ENCODE data around the gene CORO2B.
"Not testable (repeated sequence)": the region's sequence is repeated elsewhere in the genome, so short reads cannot be mapped to it uniquely, and the experiment has no call there.

CORO2B gene

GRCh38 chr15:68739390-68740080 lies 160.7 kb downstream of the CORO2B start:
- no peak for DNase-seq

DNA sequence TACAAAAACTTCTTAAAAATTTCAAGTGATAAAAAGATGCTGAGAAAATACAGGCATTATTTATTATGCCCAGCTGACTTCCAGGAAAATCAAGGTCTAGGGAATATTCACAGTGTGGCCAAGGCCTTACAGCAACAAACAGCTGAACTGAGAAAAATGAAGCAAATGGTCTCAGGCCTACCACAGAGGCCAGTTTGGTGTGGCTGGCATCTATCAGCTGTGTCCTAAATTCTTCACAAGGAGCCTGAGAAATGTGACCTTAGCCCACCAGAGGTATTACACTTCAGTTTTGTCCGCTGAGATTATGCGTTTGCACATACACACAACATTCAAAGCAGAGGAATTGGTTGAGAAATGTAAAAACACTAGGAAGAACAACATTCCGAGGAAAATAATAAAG lies 164.5 kb downstream of the CORO2B start:
- no peak for DNase-seq

DNA sequence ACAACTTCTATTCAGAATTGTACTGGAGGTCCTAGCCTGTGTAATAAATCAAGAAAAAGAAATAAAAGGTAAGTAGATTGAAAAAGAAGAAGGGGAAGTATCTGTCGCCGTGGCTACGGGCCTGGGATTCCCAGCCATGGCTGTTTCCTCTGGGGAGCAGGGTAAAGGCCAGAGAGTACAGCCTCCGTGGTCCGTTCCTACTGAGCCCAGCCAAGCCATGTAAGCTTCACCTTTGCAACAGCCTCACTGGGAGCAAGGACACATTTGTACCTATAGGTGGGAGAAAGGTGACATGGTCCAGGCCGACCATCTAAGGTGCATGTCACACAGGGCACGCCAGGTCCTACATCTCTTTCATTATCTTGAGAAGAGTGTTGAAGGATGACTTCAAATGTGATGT lies 170.6 kb downstream of the CORO2B start:
- DNase-seq: no peak

- no peak for DNase-seq
Observed at GRCh38 chr15:68749793-68750192, 171.0 kb downstream of the CORO2B start.

DNA sequence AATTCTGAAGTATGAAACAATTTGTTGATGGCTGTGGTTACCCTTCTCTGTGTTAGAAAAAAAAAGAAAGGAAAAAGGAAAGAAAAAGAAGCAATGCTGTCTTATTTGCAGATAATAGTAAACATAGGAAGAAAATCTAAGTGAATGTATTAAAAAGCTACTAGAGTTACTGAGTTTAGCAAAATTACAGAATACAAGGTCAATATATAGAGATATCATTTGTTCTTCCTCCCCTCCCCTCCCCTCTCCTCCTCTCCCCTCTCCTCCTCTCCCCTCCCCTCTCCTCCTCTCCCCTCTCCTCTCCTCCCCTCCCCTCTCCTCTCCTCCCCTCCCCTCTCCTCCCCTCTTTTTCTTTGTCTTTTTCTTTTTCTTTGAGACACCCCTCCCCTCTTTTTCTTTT lies 172.8 kb downstream of the CORO2B start:
- DNase-seq: no peak

DNA sequence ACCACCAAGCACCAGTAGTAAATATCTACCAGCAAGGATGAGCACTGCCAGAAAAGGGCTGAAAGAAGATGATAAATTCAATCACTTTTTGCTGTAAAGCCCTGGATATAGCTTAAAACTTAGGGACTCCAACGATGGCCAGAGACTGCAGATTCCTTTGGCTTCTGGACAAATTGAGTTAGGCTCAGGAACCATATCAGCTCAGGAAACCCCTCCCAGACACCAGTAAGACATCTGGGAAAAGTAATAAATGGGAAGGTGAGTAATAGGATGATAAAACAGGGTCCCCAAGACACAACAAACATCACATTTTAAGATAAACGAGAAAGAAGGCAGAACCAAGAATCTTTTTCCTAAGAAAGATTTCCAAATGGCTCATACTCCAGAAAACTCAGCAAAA lies 176.9 kb downstream of the CORO2B start:
- DNase-seq: no peak

- not testable (repeated sequence) for DNase-seq
Observed at GRCh38 chr15:68759982-68760579, 181.3 kb downstream of the CORO2B start.

DNA sequence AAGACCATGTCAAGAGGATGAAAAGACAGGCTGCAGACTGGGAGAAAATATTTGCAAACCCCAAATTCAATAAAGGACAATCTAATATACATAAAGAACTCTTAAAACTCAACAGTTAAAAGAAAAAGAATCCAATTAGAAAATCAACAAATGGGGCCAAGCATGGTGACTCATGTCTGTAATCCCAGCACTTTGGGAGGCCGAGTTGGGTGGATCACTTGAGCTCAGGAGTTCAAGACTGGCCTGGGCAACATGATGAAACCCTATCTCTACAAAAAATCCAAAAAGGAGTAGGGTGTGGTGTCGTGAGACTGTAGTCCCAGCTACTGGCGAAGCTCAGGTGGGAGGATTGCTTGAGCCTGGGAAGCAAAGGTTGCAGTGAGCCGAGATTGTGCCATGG lies 184.3 kb downstream of the CORO2B start:
- no peak for DNase-seq

DNA sequence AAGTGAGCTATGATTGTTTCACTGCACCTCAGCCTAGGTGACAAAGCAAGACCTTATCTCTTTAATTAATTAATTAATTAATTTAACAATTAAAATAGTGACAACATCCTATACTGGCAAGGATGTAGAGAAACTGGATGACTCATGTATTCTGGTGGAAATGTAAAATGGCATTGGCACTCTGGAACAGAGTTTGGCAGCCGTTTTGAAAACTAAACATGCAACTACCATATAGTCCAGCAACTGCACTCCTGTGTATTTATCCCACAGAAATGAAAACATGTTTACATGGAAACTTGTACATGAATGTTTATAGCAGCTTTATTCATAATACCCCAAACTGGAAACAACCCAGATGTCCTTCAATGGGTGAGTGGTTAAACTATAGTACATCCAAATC lies 185.3 kb downstream of the CORO2B start:
- DNase-seq: no peak

DNA sequence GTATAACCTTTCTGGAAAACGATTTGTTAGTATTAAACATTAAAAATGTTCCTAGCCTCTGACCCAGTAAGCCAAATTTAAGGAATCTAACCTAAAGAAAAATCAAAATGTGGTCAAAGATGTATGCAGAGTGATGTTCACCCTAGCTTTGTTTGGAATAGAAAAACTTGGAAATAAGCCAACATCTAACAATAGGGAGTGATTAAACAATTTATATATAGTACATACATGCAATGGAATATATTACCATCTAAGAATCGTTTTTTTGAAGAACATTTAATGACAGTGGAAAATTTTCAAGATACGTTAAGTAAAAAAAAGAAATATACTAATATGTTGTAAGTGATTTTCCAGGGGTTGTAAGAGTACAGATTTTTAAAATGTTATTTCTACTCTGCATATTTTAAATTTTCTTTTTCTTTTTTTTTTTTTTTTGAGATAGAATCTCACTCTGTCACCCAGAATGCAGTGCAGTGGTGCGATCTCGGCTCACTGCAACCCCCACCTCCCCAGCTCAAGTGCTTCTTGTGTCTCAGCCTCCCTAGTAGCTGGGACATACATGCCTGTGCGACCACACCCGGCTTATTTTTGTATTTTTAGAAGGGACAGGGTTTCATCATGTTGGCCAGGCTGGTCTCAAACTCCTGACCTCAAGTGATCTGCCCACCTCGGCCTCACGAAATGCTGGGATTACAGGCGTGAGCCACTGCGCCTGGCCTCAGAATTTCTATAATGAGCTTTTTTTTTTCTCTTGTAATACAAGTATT lies 187.0 kb downstream of the CORO2B start:
- no peak for DNase-seq

- DNase-seq: no peak
Observed at GRCh38 chr15:68767833-68768232, 189.0 kb downstream of the CORO2B start.

DNA sequence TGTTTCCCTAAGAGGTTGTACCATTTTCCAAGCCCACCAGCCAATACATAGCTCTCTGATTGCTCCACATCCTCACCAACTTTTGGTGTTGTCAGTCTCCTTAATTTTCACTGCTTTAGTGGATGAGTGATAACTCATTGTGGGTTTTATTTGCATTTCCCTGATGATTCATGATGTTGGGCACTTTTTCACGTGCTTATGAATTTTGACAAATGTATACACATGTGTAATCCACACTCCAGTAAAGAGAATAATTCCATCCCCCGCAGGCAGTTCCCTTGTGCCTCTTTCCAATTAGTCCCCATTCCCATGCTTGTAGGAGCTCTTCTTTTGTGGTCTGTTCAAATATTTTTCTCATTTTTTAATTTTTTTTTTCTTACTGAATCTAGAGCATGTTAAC lies 189.5 kb downstream of the CORO2B start:
- DNase-seq: peak; percentile 80

DNA sequence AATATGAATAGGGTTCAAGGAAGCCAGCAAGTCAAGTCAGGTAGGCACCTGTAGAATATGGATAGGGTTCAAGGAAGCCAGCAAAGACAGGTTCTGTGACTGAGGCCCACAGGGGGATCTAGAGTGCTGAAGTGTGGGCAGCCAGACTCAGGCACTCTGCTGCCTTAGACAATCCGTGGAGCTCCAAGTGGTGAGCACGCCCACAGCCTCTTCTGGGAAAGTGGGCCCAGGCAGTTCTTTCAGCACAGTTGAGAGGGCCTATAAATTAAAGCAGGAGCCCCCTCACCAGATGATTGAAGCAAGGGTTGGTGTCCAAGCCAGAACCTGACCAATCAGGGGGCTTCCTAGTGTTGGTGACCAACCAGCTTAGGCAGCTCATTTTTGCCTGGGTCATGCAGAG lies 190.9 kb downstream of the CORO2B start:
- no peak for DNase-seq

- DNase-seq: no peak
Observed at GRCh38 chr15:68770216-68770615, 191.4 kb downstream of the CORO2B start.

DNA sequence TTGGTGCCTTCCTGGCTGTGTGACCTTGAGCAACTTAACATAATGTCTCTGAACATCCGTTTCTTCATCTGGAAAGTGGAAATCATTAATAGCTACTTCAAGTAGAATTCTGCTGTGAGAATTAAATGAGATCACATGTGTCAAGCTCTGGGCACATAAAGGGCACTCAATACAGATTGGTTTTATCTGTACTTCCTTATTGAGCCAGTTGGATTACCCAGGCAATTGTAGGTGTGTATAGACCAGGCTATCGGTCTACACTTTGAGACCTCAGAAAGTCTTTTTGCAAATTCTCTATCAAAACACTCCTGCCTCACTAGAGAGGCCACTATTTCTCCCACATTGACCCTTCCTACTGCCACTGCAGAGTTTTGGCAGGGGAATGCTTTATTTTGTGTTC lies 194.2 kb downstream of the CORO2B start:
- no peak for DNase-seq

DNA sequence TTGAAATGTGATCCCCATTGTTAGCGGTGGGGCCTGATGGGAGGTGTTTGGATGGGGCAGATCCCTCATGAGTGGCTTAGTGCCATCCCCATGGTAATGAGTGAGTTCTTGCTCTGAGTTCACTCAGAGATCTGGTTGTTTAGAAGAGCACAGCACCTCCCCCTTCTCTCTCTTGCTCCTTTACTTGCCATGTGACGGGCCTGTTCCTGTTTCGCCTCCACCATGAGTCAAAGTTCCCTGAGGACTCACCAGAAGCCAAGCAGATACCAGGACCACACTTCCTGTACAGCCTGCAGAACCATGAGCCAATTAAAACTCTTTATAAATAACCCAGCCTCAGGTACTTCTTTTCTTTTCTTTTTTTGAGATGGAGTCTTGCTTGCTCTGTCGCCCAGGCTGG lies 195.3 kb downstream of the CORO2B start:
- DNase-seq: no peak

DNA sequence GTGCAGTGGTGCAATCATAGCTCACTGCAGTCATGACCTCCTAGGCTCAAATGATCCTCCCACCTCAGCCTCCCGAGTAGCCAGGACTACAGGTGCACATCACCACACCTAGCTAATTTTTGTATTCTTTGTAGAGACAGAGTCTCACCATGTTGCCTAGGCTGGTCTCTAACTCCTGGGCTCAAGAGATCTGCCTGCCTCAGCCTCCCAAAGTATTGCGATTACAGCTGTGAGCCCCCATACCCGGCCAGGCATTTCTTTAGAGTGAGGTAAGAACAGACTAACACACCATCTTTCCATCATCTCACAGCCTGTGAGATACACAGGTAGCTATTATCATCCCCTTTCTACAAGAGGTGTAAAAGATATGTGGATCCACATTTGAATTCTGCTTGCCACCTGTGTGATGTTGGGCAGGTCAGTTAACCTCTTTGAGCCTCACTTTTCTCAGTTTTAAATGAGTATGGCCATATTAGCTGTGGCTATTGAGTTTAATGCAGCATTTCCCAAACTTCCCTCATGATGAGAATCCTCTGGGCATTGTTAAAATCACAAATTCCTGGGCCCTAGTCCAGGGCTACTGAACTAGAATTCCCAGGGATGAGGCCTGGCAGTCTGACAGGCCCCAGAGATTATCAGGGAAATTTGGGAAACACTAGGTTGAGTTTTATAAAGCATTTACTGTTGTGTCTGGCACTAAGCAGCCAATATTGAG lies 195.9 kb downstream of the CORO2B start:
- DNase-seq: peak; percentile 39

DNA sequence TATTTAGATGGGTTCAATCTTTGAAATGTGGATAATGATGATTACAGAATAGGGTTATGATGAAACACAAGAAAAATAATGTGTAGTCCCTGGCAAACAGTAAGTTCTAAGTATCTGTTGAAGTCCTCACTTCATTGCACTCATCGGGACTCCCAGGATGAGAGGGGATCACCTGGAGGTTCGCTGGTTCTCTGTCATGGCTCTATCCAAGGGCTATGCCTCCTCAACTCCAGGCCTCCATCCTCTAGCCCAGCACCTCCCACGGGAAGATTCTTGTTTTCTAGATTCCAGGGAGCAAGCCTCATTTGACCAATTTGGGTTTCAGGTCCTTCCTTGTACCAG lies 196.4 kb downstream of the CORO2B start:
- DNase-seq: no peak

DNA sequence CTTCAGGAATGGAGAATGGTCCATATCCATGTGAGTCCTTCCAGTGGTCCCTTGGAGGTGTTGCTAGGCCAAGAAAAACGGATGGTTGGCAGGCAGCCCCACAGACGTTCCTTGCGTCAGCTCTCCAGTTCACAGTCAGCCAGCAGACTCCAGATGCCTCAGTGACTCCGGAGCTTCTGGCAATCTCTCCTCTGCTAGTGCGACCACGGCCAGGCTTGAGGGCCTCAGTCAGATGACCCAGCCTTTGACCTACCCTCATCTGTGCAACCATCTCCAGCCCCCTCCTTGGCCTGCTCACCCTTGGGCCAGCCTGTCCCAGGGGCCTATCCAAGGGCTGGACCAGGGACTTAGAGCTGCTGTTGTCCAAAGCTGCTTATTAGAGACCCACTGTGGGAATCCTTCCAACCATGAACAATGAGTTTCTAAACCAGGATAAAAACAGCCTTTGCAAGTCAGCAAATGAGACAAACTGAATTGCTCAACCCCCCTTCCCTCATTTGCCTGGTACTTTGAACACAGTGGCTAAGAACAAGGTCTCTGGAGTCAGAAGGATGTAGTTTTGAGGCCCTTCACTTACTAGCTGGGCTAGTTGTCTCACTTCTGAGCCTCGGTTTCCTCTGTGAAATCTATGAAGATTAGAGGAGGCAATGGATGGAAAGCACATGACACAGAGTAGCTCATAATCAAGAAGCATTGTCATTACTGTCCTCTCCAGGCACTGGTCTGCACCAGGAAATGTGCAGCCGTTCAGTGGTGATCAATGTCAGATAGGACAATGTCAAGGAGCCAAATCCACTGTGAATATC lies 197.1 kb downstream of the CORO2B start:
- peak; percentile 31 for DNase-seq

DNA sequence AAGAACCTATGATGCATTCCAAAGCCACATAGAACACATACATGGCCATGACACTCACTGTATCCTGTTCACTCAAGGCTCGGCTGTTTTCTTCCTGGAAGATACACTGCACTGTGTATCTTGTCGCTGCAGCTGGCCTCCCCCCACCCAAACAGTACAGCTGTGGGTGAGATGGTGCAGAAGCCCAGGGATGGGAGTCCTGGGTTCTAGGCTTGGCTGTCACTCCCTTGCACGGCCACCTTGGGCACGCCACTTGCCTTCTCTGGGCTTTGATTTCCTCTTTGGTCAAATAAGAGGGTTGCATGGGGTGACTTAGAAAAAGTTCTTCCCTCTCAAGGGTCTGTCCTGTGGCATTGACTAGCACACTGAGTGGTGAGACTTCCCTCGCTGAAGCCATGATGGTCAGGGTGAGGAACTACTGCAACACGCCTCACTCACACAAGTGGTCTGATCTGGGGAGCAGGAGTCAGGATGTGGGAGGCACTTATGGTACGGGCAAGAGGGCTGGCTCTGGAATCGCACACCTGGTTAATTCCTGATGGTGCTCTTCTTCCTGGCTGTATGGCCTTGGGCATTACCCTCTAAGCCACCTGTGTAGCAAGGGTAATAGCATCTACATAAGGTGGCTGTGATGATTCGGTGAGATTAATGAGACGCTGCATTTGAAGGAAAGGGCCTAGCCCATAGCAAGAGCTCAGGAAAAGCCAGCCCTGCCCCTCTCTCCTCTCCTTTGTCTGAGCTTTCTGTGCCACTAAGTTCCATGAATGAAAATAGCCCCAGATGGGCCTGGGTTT lies 197.9 kb downstream of the CORO2B start:
- no peak for DNase-seq
